ENCODE results near the gene SCAP.
A peak's percentile ranks its signal among the peaks of the same experiment; 100 is the strongest.
"Not testable (repeated sequence)": the region's sequence is repeated elsewhere in the genome, so short reads cannot be mapped to it uniquely, and the experiment has no call there.

The SCAP gene

GRCh38 chr3:47377186-47377585 lies 98.6 kb downstream of the SCAP start:
- FAIRE-seq = no peak
- DNase-seq (ENCODE audit: extremely low spot score, insufficient read length, low read depth) = no peak

DNA sequence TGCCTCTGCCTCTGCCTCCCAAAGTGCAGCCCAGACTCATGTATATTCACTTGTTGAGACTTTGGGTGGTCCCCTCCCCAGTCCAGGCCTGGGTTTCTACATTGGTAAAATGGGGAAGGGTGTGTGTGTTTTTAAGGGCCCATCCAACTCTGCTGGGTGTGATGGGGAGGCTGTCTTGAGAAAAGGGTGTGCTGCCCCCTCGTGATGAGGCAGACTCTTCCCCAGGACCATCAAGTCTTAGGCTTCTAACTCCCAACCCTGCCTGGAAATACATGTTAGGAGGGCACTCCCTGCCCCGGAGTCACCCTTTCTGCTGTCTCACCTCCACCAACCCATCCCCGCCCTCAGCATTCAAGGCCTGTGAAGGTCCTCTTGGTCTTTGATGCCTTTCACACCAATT lies 99.3 kb downstream of the SCAP start:
- DNase-seq (ENCODE audit: extremely low spot score, insufficient read length, low read depth) (no peak), FAIRE-seq (no peak)

GRCh38 chr3:47374587-47374986 lies 101.2 kb downstream of the SCAP start:
- DNase-seq (ENCODE audit: extremely low spot score, insufficient read length, low read depth) (no peak), FAIRE-seq (no peak)

DNA sequence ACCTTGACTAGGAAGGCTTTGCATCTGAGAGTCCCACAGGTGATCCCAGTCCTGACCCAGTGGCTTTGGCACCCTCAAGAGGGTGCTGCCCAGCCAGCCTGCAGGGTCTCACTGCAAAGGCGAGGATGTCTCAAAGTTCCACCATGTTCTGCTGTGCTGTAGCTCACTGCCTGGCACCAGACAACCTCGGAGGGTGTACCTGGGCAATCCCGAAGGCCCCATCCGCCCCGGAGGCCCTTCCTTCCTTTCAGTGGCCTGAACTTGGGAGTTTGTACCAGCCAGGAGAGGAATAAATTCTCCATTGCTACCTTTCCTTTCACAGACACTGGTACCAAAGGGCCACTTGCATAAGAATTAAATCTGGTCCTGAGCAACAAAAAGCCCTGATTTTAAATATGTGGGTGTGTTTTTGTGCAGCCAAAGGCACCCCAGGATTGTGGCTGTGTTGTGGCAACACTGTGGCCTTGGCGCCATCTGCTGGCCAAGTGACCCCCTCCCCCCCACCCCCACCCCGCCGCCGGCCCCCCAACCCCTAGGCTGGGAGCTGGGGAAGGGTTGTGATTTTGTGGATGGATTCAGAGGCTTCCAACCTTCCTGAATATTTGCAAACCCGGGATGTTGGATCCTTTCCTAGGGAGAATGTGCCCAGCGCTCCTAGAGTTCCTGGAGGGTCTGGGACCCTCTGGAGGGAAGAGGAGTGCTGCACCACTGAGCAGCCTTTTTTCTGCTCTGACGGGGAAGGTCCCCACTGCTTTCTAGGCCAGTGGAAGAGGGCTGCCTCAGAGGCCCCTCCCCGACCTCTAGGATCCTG lies 104.6 kb downstream of the SCAP start:
- DNase-seq (ENCODE audit: extremely low spot score, insufficient read length, low read depth) = peak; percentile 40
- peak; percentile 42 for FAIRE-seq

- FAIRE-seq; DNase-seq (ENCODE audit: extremely low spot score, insufficient read length, low read depth): not testable (repeated sequence)
These were observed 105.7 kb downstream of the SCAP start for GRCh38 chr3:47370020-47370419.

DNA sequence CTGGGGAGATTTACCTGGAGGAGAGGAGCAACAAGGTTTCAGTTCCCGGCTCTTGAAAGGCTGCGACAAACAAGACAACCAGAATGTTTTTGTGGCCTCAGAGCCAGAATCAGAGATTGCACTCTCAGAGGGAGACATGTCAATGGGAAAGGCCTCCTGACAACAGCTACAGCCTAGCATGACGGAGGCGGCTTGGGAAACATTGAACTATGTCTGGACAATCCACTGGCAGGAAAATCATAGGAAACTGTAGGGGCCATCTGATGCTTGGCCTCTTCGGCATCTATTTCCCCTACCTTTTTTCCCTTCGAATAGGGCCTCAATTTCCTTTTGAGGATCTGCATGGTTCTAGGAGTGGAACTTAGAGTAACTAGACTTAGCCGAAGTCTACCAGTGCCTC lies 108.1 kb downstream of the SCAP start:
- FAIRE-seq (no peak), DNase-seq (ENCODE audit: extremely low spot score, insufficient read length, low read depth) (no peak)

DNA sequence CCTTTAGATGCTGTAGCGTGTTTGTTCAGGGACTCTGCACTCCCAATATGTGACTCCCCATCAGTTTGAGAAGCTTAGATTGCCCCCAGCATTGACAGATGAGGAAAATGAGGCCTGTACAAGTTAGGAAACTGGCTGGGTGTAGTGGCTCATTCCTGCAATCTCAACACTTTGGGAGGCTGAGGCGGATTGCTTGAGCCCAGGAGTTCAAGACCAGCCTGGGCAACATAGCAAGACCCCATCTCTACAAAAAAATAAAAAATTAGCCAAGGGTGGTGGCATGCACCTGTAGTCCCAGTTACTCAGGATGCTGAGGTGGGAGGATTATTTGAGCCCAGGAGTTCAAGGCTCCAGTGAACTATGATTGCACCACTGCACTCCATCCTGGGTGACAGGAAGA lies 108.9 kb downstream of the SCAP start:
- no peak for FAIRE-seq
- no peak for DNase-seq (ENCODE audit: extremely low spot score, insufficient read length, low read depth)

DNA sequence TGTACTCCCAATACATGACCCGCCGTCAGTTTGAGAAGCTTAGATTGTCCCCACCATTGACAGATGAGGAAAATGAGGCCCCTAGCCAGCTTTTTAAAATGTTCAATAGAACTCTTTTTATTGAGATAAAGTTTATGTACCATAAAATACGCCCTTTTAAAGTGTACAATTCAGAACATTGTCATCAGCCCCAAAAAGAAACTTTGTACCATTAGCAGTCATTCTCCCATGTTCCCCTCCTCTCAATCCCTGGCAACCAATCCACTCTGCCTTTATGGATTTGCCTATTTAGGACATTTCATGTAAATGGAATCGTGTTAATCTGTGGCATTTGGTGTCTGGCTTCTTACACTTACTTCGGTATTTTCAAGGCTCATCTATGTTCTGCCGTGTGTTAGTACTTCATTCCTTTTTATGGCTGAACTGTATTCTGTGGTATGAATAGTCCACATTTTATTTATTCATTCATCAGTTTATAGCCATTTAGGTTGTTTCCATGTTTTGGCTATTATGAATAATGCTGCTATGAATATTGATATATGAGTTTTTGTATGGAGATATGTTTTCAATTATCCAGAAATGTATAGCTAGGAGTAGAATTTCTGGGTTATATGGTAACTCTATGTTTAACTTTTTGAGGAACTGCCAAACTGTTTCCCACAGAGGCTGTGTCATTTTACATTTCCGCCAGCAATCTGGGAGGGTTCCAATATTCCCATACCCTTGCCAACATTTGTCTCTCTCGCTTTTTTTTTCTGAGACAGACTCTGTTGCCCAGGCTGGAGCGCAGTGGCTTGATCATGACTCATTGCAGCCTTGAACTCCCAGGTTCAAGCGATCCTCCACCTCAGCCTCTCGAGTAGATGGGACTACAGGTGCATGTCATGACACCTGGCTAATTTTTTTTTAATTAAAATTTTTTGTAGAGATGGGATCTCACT lies 110.3 kb downstream of the SCAP start:
- DNase-seq (ENCODE audit: extremely low spot score, insufficient read length, low read depth) (no peak), FAIRE-seq (no peak)
